SU-DHL-6 (cell line): ENCODE data around the gene PPARG.

ENCODE experiments used
- EZH2phosphoT487 ChIP-seq: fragments of 200-600 bp; sonication (generic), shearing (Covaris generic); conservative IDR thresholded peaks from 2 replicates; pipeline ENCODE4 v1.6.1; 2018; ENCODE audit warnings: mild to moderate bottlenecking, antibody characterized with exemption, low read length, moderate library complexity, mixed read lengths
- TF ChIP-seq, protein P1 (sequence below): fragments of 200-600 bp; sonication (generic); IDR thresholded peaks from one replicate; pipeline ENCODE4 v1.5.1; 2017; ENCODE audit warnings: antibody characterized with exemption, mild to moderate bottlenecking, low read length, moderate library complexity; ENCODE audit not compliant: insufficient read depth, poor library complexity, severe bottlenecking

DNA sequence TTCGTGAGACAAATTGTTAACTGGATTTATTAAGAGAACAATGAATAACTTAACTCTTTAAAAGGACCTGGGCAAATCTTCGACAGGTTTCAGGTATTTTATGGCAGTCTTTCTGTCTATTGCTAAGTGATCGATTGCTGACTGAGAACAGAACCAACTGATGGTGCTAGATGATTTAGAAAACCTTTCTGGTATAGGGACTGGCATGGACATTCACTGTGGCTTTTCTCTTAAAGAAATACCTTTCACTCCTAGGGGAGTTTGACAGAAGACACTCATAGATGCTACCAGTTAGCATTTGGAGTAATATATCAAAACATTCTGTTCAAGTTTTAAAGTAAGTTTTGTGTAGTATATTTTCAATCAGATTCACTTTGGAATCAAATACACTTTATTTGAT, 654 bp downstream of the PPARG start:
- TF ChIP-seq, protein P1, sequence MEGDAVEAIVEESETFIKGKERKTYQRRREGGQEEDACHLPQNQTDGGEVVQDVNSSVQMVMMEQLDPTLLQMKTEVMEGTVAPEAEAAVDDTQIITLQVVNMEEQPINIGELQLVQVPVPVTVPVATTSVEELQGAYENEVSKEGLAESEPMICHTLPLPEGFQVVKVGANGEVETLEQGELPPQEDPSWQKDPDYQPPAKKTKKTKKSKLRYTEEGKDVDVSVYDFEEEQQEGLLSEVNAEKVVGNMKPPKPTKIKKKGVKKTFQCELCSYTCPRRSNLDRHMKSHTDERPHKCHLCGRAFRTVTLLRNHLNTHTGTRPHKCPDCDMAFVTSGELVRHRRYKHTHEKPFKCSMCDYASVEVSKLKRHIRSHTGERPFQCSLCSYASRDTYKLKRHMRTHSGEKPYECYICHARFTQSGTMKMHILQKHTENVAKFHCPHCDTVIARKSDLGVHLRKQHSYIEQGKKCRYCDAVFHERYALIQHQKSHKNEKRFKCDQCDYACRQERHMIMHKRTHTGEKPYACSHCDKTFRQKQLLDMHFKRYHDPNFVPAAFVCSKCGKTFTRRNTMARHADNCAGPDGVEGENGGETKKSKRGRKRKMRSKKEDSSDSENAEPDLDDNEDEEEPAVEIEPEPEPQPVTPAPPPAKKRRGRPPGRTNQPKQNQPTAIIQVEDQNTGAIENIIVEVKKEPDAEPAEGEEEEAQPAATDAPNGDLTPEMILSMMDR, result no peak
- no peak for TF ChIP-seq EZH2phosphoT487
